ENCODE results near the gene ST6GALNAC3. TPM values are rescaled to one million over a fixed set of nuclear protein-coding genes. Genes with fewer than 3 reads are reported as not detected.

ST6GALNAC3 gene
- total and polyA plus RNA-seq, 2 donors from 2014 or later, result 8.8 to 15.8 TPM

DNA sequence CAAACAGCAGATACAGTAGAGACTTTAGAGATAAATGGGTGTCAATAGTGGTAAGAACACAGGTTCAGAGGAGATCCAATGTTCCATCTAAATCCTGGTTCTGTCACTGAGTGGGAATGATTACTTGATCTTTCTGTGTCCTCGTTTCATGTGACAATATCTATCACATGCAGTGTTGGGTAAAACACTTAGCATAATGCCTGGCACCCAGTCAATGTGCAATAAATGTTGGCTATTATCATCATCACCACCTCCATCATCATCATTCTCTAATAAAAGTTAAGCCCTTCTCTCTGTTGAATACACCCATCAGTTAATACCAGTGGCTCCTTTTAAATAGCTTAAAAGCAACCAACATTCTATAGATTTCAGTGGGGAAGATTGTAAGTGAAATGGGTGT lies 184.7 kb downstream of the ST6GALNAC3 start:
- FAIRE-seq (no peak), DNase-seq (no peak)
- Histone ChIP-seq H3K36me3 (ENCODE audit: control insufficient read depth in 2 of 3, insufficient read depth in 3 of 3, low read length in 3 of 3) (no peaks in the 10 kb centered on the region), H3K9me3 (ENCODE audit: control insufficient read depth in 2 of 3, insufficient read depth in 1 of 3, low read length in 3 of 3) (no peaks in the 10 kb centered on the region), H3K27ac (ENCODE audit: low read depth in 2 of 2, low read length in 2 of 2) (no peak overlapping the region), H3K4me3 (ENCODE audit: low read length in 3 of 3) (no peak overlapping the region), H3K9ac (ENCODE audit: low read length in 3 of 3) (no peak overlapping the region), H3K27me3 (ENCODE audit: control insufficient read depth, insufficient read depth, low read length) (no peaks in the 10 kb centered on the region), H3K4me1 (ENCODE audit: control insufficient read depth in 2 of 3, insufficient read depth in 2 of 3, low read depth in 1 of 3, low read length in 3 of 3) (no peaks in the 10 kb centered on the region)
- TF ChIP-seq, protein P1, sequence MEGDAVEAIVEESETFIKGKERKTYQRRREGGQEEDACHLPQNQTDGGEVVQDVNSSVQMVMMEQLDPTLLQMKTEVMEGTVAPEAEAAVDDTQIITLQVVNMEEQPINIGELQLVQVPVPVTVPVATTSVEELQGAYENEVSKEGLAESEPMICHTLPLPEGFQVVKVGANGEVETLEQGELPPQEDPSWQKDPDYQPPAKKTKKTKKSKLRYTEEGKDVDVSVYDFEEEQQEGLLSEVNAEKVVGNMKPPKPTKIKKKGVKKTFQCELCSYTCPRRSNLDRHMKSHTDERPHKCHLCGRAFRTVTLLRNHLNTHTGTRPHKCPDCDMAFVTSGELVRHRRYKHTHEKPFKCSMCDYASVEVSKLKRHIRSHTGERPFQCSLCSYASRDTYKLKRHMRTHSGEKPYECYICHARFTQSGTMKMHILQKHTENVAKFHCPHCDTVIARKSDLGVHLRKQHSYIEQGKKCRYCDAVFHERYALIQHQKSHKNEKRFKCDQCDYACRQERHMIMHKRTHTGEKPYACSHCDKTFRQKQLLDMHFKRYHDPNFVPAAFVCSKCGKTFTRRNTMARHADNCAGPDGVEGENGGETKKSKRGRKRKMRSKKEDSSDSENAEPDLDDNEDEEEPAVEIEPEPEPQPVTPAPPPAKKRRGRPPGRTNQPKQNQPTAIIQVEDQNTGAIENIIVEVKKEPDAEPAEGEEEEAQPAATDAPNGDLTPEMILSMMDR (IDR thresholded peaks at IDR 0.05; ENCODE audit: borderline replicate concordance, extremely low read depth, insufficient read depth), result no peak
- intact Hi-C loops (cut with DNase I), result no loop called here

DNA sequence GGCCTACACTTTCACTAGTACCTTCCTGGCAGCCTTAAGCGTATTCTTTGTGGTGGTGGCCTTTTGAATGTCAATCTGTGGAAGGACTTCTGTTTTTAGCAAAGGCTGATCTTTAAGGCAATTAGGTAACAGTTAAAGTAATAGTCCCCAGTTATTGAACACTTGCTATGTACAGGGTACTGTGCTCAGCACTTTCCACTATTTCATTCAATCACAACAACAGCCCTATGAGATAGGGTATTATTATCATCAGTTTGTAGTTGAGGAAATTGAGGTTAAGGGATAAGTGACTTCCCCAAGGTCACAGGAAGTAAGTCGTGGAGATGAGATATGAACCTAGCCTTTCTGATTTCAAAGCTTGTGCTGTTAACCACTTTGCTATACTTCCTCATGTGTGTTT lies 185.7 kb downstream of the ST6GALNAC3 start:
- TF ChIP-seq, protein P1 (IDR thresholded peaks at IDR 0.05; ENCODE audit: borderline replicate concordance, extremely low read depth, insufficient read depth), result no peak
- H3K4me3 ChIP-seq (ENCODE audit: low read length in 3 of 3), result no peak overlapping the region
- H3K27ac ChIP-seq (ENCODE audit: low read depth in 2 of 2, low read length in 2 of 2), result no peak overlapping the region
- H3K27me3 ChIP-seq (ENCODE audit: control insufficient read depth, insufficient read depth, low read length), result no peaks in the 10 kb centered on the region
- DNase-seq (no peak), FAIRE-seq (no peak)
- no peaks in the 10 kb centered on the region for H3K4me1 ChIP-seq (ENCODE audit: control insufficient read depth in 2 of 3, insufficient read depth in 2 of 3, low read depth in 1 of 3, low read length in 3 of 3)
- no peaks in the 10 kb centered on the region for H3K36me3 ChIP-seq (ENCODE audit: control insufficient read depth in 2 of 3, insufficient read depth in 3 of 3, low read length in 3 of 3)
- H3K9me3 ChIP-seq (ENCODE audit: control insufficient read depth in 2 of 3, insufficient read depth in 1 of 3, low read length in 3 of 3), result no peaks in the 10 kb centered on the region
- intact Hi-C loops (cut with DNase I), result no loop called here
- H3K9ac ChIP-seq (ENCODE audit: low read length in 3 of 3), result no peak overlapping the region

DNA sequence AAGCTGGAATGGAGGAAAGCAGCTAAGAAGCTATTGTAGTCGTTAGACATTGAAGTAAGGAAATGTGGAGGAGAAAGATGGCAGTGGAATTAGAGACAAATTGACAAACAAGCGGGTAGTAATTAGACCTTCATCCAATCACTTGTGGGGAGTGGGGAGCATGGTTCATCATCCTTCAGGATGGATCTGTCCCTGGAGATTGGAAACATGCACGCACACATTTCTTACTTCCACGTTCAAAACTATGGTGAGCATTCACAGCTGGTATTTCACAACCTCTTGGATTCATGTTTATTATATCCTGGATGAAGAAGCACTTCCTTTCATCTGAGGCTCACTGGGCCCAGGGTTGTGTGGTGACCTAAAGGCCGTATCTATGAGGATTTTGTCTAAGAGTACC lies 188.1 kb downstream of the ST6GALNAC3 start:
- intact Hi-C loops (cut with DNase I), result no loop called here
- Histone ChIP-seq H3K36me3 (ENCODE audit: control insufficient read depth in 2 of 3, insufficient read depth in 3 of 3, low read length in 3 of 3) (no peaks in the 10 kb centered on the region), H3K27ac (ENCODE audit: low read depth in 2 of 2, low read length in 2 of 2) (no peak overlapping the region), H3K4me3 (ENCODE audit: low read length in 3 of 3) (no peak overlapping the region), H3K9ac (ENCODE audit: low read length in 3 of 3) (no peak overlapping the region), H3K27me3 (ENCODE audit: control insufficient read depth, insufficient read depth, low read length) (no peaks in the 10 kb centered on the region), H3K9me3 (ENCODE audit: control insufficient read depth in 2 of 3, insufficient read depth in 1 of 3, low read length in 3 of 3) (no peaks in the 10 kb centered on the region), H3K4me1 (ENCODE audit: control insufficient read depth in 2 of 3, insufficient read depth in 2 of 3, low read depth in 1 of 3, low read length in 3 of 3) (no peaks in the 10 kb centered on the region)
- TF ChIP-seq, protein P1 (IDR thresholded peaks at IDR 0.05; ENCODE audit: borderline replicate concordance, extremely low read depth, insufficient read depth), result no peak
- no peak for DNase-seq
- FAIRE-seq, result no peak

DNA sequence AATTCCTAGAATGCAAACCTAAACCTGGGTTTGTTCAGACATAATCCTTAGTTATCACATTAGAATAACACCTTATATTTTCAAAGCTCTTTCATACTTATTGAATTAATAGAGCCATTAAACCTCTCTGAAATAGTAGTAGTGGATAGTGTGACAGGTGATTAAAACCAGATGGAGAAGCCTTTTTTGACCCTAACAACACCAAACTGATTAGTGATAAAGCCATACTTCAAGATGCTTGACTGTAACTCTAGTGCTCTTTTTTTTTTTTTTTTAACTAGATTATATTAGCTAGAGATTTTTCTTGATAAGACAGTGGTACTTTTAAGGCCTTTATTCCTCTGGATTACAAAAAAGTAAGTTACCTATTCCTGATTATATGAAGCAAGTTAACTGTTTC lies 190.1 kb downstream of the ST6GALNAC3 start:
- no peak overlapping the region for H3K27ac ChIP-seq (ENCODE audit: low read depth in 2 of 2, low read length in 2 of 2)
- H3K36me3 ChIP-seq (ENCODE audit: control insufficient read depth in 2 of 3, insufficient read depth in 3 of 3, low read length in 3 of 3), result no peaks in the 10 kb centered on the region
- intact Hi-C loops (cut with DNase I), result no loop called here
- H3K4me1 ChIP-seq (ENCODE audit: control insufficient read depth in 2 of 3, insufficient read depth in 2 of 3, low read depth in 1 of 3, low read length in 3 of 3), result peaks cover 0 to 8% (median 2%) of the 10 kb centered on the region in 3 donors
- H3K4me3 ChIP-seq (ENCODE audit: low read length in 3 of 3), result no peak overlapping the region
- H3K27me3 ChIP-seq (ENCODE audit: control insufficient read depth, insufficient read depth, low read length), result no peaks in the 10 kb centered on the region
- FAIRE-seq (no peak), DNase-seq (no peak)
- no peak overlapping the region for H3K9ac ChIP-seq (ENCODE audit: low read length in 3 of 3)
- no peaks in the 10 kb centered on the region for H3K9me3 ChIP-seq (ENCODE audit: control insufficient read depth in 2 of 3, insufficient read depth in 1 of 3, low read length in 3 of 3)
- TF ChIP-seq, protein P1 (IDR thresholded peaks at IDR 0.05; ENCODE audit: borderline replicate concordance, extremely low read depth, insufficient read depth), result no peak

All from kidney (tissue), 14 donors.